Measurements from ENCODE around the gene GRHL1. TPM values are rescaled to one million over a fixed set of nuclear protein-coding genes. Genes with fewer than 3 reads are reported as not detected.

GRHL1 gene
- total and polyA plus RNA-seq, 9 of the 15 experiments (the other 6 are each of a cell fraction or from before 2014, with no cell fraction given) = 1.7 to 6.1 (median 4.7) TPM

- Histone ChIP-seq H3K9ac (ENCODE audit: insufficient read depth in 1 of 2, low read depth in 2 of 2, low read length in 2 of 2) (peak overlapping the region in 1 of 2 experiments; percentile 0; a peak in 1 of 4 replicates), H3K27ac (ENCODE audit: extremely low read depth, low read depth, low read length) (no peak overlapping the region), H2AFZ (ENCODE audit: low read depth, low read length) (no peak overlapping the region), H3K79me2 (ENCODE audit: control insufficient read depth, insufficient read depth, low read length) (peaks cover 16% of the 10 kb centered on the region), H3K4me3 (no peak overlapping the region), H3K4me2 (ENCODE audit: insufficient read depth, low read length) (no peak overlapping the region; the same call in 1 of the 2 replicates), H3K4me1 (replicated peaks in 1 of 2; ENCODE audit: control insufficient read depth in 2 of 2, insufficient read depth in 2 of 2, low read length in 2 of 2) (peaks cover 14 to 59% of the 10 kb centered on the region in 2 experiments; a peak in 4 of 5 replicates), H3K27me3 (ENCODE audit: control insufficient read depth in 2 of 2, insufficient read depth in 2 of 2, low read length in 2 of 2) (no peaks in the 10 kb centered on the region), H3K9me3 (replicated peaks; ENCODE audit: control insufficient read depth, insufficient read depth, low read depth, low read length) (0 out of 2 replicates have a peak, but pooled peaks cover 2% of the 10 kb centered on the region), H3K9me1 (ENCODE audit: control insufficient read depth, insufficient read depth, low read length) (peaks cover 4% of the 10 kb centered on the region), H4K20me1 (replicated peaks; ENCODE audit: control insufficient read depth, insufficient read depth, low read length) (no peaks in the 10 kb centered on the region), H3K36me3 (ENCODE audit: control insufficient read depth, insufficient read depth, low read length) (peaks cover 4% of the 10 kb centered on the region; the same call in 2 of the 3 replicates)
- TF ChIP-seq SAP30 (IDR thresholded peaks at IDR 0.05; ENCODE audit: borderline replicate concordance, insufficient read depth, low read depth, low read length, poor library complexity, severe bottlenecking) (no peak), RBBP5 (IDR thresholded peaks at IDR 0.05; ENCODE audit: borderline replicate concordance, insufficient read depth, low read length, poor library complexity, severe bottlenecking) (no peak), RAD51 (IDR thresholded peaks at IDR 0.05; ENCODE audit: borderline replicate concordance, low read depth) (no peak), EP400 (IDR thresholded peaks at IDR 0.05) (no peak), ZHX1 (conservative IDR thresholded peaks at IDR 0.05; ENCODE audit: low read length) (no peak), CTBP1 (IDR thresholded peaks at IDR 0.05; ENCODE audit: borderline replicate concordance) (no peak), ZNF398 (CRISPR knock-in tag; IDR thresholded peaks at IDR 0.05) (no peak)
- in situ Hi-C loops (cut with MboI) (no loop called here), intact Hi-C loops (cut with micrococcal nuclease) (no loop called here)
- CTCF ChIA-PET (ENCODE audit: low intra/inter-chr PET ratio) = no interaction called here
- FAIRE-seq = no peak
- WGBS (ENCODE audit: insufficient coverage, low coverage, missing lambda C conversion rate) = 72% methylated on average over 14 of the region's 16 CpGs
- no peak for ATAC-seq
- BruUV-seq (replicated peaks) = no TSS peak
- POLR2A ChIA-PET = interaction anchor here (0.6 to 1.4 kb wide), 5 partner anchors 10 to 196 kb away, joined by 3 to 4 read pairs (median 3); partner anchors contain the start of gene TAF1B
- no peak for DNase-seq (ENCODE audit: extremely low read depth in 1 of 4, low spot score in 3 of 4)
Observed at GRCh38 chr2:10039658-10040410, 88.3 kb downstream of the GRHL1 start.

All from K562 (cell line).